Central memory CD4-positive, alpha-beta T cell (primary cell): ENCODE results near the gene OR1F1.
"Not testable (repeated sequence)": the region's sequence is repeated elsewhere in the genome, so short reads cannot be mapped to it uniquely, and the experiment has no call there.

ENCODE experiments used
- DNase-seq: peaks from one replicate; pipeline ENCODE4 v3.0.0; 2022
- total RNA-seq, 3 experiments: gene quantifications; one replicate each; lab custom pipeline; 2026; lab: John Stamatoyannopoulos, UW

Gene OR1F1
- 0 to 0.05 (median 0) reads per million in 3 experiments for total RNA-seq

DNA sequence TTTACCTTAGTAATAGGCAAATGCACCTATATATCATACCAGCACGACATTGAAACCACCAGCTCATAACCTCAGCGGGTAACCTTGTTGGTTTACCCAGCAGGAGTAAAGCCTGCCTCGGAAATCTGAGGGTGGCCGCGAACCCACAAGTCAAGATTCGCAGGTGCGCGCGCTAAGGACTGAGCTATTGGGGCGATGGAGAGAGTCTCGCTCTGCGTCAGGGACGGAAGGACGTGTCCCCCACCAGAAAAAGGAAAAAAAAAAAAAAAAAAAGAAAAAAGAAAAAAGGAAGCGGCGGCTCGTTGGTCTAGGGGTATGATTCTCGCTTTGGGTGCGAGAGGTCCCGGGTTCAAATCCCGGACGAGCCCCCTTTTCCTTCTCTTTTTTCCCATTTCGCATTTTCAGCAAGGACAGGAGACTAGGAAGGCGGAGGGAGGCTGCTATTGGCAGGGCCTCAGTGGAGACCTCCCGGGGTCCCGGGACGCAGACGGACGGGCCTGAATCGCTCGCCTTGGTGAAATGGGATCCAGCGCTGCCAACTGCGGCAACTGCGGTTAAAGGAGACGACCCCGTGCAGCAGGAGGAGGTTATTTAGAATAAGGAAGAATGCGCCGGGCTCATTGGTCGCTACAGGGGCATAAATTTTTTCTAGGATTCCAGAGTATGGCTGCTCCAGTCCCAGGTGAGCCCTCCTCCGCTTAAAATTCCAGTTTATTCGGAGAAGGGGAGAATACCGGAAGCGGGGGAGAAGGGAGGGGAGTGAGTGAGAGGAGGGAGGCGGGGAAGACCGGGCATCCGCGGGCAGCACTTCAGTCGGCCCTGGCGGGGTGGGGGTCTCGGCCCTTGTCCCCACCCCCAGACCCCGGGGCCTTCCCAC lies at the start of gene OR1F1:
Gene OR1F1, plus strand, starts transcription at position 407 of the 877 bp plus-strand sequence.
- DNase-seq: peak; percentile 64

DNA sequence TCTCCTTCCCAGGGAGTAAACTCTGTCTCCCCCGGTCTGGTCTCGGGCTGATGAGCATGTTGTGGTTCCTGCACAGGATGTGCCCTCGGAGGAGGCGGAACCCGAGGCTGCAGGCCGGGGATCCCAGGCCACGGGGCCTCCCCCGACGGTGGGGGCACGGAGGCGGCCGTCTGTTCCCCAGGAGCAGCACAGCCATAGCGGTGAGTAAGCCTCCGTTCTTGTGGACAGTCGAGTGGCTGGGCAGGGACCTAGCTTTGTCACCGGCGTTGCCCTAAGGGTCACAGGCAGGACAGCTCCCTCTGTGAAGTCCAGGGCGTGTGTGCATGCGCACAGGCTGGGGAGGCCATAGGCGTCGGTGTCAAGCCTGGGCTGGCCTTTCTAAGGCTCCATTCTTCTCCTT lies 49.7 kb upstream of the OR1F1 start:
- DNase-seq: no peak

DNA sequence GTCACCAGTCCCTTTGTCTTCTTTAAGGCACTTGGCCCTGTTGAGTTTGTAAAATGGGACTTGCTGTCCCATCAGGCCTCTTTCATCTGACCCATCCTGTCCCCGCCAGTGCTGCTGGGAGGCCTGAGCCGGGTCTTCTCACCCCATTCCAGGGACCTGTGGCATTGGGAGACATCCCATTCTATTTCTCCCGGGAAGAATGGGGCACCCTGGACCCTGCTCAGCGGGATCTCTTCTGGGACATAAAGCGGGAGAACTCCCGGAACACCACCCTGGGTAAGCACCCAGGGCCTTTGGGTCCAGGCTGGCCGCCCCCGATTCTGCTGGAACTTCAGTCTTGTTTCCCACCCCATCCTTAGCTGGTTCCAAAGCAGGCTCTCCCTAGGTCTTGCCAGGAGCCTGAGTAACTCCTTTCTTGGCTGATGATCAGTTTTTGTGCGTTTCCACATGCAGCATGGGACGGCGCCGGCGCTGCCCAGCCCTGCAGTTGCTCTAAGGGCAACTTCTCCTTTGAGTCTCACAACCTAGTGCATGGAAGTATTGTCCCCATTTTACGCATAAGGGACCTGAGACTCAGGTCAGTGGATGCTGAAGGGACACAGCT lies 49.1 kb upstream of the OR1F1 start:
- no peak for DNase-seq

DNA sequence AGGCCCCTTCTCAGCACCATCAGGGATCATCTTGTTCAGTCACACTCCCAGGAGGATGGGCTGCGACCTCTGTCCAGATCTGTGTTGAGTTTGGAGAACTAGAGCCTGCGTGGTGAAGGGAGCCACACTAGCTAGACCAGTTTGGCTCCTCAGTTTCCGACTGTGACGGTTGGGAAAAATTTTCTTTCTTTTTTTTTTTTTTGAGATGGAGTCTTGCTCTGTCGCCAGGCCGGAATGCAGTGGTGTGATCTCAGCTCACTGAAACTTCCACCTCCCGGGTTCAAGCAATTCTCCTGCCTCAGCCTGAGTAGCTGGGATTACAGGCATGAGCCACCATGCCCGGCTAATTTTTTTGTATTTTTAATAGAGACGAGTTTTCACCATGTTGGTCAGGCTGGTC lies 48.4 kb upstream of the OR1F1 start:
- not testable (repeated sequence) for DNase-seq

DNA sequence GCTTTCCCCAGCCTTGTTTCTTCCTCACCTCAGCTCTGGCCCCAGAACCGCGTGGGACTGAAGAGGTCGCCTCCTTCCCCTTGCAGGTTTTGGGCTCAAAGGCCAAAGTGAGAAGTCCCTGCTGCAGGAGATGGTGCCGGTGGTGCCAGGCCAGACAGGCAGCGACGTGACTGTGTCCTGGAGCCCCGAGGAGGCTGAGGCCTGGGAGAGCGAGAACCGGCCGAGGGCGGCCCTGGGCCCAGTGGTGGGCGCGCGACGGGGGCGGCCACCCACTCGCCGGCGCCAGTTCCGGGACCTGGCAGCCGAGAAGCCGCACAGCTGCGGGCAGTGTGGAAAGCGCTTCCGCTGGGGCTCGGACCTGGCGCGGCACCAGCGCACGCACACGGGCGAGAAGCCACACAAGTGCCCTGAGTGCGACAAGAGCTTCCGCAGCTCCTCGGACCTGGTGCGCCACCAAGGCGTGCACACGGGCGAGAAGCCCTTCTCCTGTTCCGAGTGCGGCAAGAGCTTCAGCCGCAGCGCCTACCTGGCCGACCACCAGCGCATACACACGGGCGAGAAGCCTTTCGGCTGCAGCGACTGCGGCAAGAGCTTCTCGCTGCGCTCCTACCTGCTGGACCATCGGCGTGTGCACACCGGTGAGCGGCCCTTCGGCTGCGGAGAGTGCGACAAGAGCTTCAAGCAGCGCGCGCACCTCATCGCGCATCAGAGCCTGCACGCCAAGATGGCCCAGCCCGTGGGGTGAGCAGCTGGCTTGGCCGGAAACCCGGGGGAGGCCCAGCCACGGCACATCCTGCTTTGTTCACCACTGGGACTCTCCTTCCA lies 47.2 kb upstream of the OR1F1 start:
- DNase-seq: no peak

DNA sequence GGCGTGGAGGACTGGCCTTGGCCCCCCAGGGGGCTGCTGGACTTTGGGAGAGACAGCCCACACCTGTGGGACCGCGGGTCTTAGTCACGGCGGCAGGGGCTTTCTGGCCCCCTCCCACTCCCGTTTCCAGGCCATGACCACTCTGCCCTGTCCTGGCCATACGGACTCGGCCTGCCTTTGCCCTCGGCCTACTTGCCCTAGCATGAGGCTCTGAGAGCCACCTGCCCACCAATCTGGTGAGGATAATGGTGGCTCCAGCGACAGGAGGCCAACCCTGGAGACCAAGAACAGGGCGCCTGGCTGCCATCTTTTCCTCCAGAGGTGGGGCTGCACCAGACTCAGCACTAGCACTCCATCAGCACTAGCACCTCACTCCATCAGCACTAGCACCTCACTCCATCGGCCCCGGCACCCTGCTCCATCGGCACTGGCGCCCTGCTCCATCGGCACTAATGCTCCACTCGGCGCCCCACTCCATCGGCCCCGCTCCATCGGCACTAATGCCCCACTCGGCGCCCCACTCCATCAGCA lies 46.2 kb upstream of the OR1F1 start:
- DNase-seq: no peak

DNA sequence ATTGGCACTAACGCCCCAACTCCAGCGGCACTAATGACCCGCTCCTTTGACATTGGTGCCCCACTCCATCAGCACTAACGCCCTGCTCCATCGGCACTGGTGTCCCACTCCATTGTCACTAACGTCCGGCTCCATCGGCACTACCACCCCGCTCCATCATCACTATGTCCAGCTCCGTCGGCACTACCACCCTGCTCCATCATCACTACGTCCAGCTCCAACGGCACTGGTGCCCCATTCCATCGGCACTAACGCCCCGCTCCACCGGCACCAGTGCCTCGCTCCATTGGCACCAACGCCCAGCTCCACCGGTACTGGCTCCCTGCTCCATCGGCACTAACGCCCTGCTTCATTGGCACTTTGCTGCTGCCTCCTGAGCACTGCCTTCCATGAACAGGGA lies 45.7 kb upstream of the OR1F1 start:
- DNase-seq: no peak

DNA sequence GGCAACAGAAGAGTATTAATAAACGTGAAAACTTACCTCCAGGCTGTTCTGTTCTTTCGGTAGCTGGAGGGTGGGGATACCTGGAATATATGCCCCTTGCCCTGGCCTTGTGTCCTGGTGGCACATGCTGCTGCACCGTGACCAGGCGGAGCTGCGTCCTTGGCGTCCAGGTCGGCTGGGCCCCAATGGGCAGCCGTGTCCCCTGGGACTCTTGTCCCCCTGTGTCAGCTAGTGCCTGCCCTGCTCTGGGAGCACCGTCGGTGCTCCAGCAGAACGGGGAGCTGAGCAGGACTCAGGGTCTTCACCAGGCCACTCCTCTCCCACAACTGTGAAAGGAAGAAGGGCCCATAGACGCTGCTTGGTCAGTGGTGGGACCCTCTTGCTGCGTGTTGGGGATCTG lies 45.2 kb upstream of the OR1F1 start:
- no peak for DNase-seq

DNA sequence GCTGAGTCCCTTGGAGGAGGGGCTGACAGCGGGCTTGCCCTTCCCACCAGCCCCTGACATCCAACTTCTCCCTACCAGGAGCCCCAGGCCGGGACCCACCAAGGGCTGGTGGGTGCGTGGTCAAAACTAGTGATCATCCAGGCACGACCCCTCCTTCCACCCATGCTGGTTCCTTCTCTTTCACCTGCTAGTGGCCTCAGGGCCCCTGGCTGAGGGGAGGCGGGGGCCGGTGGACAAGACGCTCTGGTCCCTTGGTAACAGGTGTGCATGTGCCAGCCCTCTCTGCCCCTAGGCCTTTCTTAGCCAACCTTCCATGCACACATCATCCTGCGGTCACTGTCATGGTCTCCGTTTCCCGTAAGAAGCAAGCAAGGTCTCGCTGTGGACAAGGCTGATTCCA lies 44.8 kb upstream of the OR1F1 start:
- DNase-seq: no peak

DNA sequence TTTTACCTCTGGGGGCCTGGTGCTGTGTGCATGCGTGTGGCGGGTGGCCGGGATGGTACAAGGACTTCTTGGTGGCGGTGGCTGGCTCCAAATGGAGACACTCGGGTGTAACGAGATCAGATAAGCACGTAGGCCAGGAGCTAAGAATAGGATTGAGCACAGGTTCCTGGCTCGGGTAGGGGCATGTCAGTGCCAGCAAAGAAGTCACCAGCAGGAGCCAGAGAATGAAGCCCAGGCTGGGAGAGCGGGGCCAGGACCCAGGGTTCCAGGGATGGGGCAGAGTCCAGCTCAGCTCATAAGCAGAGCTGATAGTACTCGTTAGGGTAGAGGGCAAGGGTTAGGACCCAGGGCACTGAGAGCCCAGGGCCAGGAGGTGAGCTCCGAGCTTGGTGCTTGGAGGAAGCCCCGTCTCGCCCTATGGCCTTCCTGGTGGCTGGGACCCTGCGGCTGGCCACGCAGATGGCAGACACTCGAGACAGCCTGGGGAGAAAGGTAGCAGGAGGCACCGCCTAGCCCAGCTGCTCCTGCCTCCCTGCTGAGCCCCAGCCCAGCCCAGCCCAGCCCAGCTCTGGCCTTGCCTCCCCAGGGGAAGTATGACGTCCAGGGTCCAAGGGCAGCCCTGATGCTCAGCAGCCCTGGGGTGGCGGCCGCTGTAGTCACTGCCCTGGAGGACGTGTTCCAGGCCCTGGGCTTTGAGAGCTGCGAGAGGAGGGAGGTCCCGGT lies 44.2 kb upstream of the OR1F1 start:
- no peak for DNase-seq

DNA sequence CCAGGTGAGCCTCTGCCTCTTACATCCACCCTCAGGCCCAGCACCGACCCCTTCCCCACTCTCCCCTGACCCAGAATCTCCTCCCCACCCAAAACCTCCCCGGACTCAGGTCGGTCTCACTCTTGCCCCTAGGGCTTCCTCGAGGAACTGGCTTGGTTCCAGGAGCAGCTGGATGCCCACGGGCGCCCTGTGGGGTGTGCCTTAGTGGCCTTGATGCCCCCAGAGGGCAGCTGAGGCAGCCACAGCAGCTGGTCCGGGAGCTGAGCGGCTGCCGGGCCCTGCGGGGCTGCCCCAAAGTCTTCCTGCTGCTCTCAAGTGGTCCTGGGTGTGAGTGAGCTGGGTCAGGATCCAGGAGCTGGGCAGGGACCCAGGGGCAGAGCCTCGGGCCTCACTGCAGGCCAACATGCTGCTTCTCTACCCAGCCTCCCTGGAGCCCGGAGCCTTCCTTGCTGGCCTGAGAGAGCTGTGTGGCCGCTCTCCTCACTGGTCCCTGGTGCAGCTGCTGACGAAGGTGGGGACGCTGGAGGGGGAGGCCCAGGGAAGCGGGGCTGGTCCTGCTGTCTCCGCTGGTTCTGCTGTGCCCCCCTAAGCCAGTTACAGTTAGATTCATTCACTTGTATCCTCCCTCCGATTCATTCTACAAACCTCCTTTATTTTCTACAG lies 43.6 kb upstream of the OR1F1 start:
- DNase-seq: no peak

DNA sequence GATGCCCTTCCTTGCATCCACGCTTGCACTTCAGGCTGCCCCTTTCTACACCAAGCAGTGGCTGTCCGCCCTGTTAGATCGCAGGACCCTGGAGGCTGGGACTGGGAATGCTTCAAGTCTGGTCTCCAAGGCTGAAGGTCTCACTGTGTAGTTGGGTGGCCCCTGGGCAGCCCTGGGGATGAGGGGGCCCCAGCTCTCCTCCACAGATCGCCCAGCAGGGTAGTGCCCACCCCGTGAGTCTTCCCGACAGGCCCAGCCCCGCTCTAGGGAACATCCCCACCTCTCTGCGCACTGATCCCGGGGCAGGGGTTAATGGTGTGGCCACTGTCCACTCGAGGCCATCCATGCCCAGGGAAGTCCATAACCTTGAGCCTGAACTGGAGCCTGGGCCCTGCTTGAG lies 42.9 kb upstream of the OR1F1 start:
- DNase-seq: no peak

DNA sequence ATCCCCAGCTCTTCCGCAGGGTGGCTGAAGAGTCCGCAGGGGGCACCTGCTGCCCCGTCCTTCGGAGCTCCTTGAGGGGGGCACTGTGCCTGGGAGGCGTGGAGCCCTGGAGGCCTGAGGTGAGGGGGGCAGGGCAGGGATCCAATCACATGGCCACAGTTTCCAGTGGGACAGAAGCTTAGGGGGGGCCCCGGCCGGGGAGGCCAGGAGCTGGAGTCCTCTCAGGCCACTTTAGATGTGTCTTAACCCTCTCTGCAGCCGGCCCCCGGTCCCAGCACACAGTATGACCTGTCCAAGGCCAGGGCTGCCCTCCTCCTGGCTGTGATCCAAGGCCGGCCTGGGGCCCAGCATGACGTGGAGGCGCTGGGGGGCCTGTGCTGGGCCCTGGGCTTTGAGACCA lies 42.3 kb upstream of the OR1F1 start:
- no peak for DNase-seq

DNA sequence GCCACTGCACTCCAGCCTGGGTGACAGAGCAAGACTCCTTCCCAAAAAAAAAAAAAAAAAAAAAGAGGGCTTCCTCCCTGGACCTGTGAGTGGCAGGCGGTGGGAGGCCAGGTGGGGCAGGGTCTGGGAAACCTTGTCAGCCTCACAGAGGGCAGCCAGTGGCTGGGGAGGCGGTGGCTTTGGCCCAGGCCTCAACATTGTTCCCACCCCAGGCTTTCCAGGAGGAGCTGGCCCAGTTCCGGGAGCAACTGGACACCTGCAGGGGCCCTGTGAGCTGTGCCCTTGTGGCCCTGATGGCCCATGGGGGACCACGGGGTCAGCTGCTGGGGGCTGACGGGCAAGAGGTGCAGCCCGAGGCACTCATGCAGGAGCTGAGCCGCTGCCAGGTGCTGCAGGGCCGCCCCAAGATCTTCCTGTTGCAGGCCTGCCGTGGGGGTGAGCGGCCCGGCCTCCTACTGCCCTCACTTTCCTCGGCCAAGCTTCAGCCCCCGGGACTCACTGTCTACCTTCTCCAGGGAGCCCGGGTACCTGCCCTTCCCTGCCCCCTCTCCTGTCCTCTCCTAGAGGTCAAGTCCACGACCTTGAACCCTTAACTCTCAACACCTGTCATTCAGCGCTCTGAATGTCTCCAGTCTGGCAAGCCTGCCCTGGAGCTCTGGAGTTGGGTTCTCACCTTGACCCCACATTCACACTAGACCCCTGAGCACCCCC lies 40.8 kb upstream of the OR1F1 start:
- no peak for DNase-seq

DNA sequence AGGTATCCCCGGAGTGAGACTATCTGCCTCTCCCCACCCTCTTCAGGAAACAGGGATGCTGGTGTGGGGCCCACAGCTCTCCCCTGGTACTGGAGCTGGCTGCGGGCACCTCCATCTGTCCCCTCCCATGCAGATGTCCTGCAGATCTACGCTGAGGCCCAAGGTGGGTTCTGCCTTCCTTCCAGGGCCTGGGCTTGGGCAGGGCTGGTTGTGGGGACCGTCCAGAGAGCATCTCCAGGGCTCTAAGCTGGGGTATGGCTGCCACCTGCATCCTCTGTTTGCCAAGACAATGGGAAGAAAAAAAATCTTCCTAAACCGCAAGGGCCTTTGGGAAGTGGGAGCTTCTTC lies 40.3 kb upstream of the OR1F1 start:
- DNase-seq: no peak

DNA sequence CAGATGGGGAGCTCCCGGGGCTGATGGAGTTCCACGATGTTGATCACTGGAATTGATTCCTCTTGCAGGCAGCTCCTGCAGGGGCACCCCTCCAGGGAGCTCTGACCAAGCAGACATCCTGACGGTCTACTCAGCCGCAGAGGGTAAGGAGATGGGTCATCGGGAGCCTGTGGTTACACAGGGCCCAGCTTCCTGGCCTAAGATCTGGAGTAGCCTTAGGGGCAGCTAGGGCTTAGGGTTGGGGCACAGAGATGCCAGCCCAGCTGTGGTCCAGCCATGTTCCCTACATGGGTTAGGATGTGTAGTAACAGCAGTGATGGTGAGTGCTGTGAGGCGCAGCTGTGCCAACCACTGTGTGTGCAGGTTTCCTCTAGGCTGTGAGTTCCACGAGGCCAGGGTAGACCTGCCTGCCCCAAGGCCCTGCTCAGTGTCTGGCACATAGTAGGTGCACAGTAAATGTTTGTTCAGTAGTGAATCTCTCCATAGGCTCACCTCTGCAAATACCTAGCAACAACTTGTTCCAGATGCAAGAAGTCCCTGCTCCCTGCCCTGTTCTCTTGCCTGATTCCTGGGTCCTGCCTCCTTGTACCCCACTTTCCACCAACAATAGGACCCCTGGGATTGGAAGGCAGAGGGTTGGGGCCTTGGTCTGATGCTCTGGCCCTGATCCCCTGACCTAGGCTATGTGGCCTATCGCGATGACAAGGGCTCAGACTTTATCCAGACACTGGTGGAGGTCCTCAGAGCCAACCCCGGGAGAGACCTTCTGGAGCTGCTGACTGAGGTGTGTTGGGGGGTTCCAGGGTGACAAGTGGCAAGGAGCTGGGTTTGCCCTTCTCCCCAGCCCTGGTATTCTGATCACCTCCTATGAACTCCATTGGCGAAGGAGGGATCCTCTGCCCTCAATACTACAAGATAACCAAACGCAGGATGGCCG lies 39.5 kb upstream of the OR1F1 start:
- DNase-seq: no peak

DNA sequence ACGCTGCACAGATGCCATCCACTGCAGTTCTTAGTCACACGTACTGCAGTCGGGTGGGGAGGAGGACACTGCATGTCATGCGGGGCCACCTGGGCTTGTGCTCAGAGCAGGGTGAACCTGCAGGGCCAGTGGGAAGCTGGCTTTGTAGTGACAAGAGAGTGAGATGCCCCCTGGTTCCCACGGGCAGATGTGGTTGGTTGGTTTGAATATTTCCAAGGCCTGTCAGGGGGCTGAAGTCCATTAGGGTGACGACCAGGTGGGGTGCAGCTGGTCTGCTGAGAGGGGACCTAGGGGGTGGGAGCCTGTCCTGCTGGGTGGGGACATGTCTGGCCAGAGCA lies 38.8 kb upstream of the OR1F1 start:
- DNase-seq: no peak

DNA sequence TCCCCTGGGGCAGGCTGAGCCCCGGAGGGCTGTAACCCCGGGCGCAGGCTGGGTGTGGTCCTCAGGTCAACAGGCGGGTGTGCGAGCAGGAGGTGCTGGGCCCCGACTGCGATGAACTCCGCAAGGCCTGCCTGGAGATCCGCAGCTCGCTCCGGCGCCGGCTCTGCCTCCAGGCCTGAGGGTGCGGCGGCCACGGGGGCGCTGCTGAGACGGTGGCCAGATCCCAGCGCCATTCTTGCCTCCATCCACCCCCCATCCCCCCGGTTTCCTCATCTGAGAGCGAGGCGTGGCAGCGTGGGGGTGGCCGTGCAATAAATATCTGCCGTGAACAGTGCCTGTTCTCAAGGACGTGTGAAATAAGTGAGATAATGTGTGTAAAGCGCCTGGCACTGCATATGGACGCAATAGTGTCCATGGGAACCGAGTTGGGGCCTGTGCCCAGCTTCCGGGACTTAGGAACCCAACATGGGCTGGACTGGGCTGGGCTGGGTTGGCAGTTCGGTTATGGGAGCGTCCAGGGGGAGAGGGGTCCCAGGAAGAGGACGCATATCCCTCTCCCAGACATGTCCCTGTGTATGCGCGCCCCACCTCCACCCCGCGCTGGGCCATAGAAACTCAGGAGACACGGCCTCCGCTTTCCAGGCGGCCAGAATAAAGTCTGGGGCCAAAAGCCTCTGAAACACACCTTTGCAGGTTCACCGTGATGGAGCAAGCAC lies 38.2 kb upstream of the OR1F1 start:
- peak; percentile 27 for DNase-seq

DNA sequence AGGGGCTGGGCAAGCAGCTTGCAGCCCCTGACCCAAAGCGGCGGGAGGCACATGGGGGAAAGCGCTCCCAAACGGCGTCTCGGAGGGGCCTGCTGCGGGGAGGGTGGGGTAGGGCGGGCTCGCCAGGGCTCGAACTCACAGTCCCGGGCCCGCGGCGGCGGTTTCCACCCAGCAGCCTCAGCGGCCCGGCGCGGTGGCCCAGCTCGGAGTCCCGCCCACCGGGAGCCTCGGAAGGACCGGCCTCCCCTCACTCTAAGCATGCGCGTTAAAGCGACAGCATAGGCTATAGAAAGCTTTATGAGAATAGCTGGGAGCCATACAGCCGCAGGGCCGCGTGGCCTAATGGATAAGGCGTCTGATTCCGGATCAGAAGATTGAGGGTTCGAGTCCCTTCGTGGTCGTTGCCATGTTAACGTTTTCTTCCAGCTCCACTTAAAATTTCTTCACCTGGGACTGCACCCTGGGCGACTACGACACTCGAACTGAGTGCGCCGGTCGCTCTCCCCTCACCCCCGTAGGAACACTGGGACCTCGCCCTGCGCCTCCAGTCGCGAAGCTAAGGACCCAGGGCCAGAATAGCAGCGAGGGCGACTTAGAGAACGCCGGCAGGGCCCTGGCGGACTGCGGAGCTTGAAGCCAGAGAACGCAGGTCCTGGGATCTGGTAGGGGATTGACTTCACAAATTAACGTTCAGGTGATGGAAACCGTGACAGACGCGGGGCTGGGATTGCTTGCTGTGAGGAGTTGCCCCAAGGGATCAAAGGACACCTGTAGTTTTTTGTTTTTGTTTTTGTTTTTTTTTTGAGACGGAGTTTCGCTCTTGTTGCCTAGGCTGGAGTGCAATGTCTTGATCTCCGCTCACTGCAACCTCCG lies 37.4 kb upstream of the OR1F1 start:
- peak; percentile 96 for DNase-seq
